Myocyte (in vitro differentiated cells): ENCODE measurements around the gene TMUB2. TPM values are rescaled to one million over a fixed set of nuclear protein-coding genes. Genes with fewer than 3 reads are reported as not detected.

Source experiments
- DNase-seq: peaks from one replicate; pipeline ENCODE4 v3.0.0-alpha.2; 2012; ENCODE audit warnings: low read depth
- total RNA-seq: library from RNA; depleted of rRNA; stranded (reverse); fragments of >200 nt; gene quantifications from 2 replicates; pipeline ENCODE4 v1.2.3, GENCODE V29; 2014

Gene TMUB2
- total RNA-seq, 1 donor from 2014 or later: 28.6 TPM

- DNase-seq: no peak
Measured at GRCh38 chr17:44202756-44203155, 16.0 kb downstream of the TMUB2 start.

- peak; percentile 71 for DNase-seq
Measured at GRCh38 chr17:44203731-44204440, 17.1 kb downstream of the TMUB2 start.

GRCh38 chr17:44204441-44204882, 17.7 kb downstream of the TMUB2 start:
- DNase-seq: no peak

- DNase-seq: no peak
Measured at GRCh38 chr17:44205962-44206824, 19.4 kb downstream of the TMUB2 start.

GRCh38 chr17:44206825-44207155, 20.0 kb downstream of the TMUB2 start:
- DNase-seq: no peak

- no peak for DNase-seq
Measured at GRCh38 chr17:44207319-44207718, 20.5 kb downstream of the TMUB2 start.

- no peak for DNase-seq
Measured at GRCh38 chr17:44207743-44208142, 21.0 kb downstream of the TMUB2 start.

- DNase-seq: no peak
Measured at GRCh38 chr17:44209786-44210341, 23.1 kb downstream of the TMUB2 start.

GRCh38 chr17:44210342-44211192, 23.8 kb downstream of the TMUB2 start:
- DNase-seq: peak; percentile 83

GRCh38 chr17:44211281-44212265, 24.8 kb downstream of the TMUB2 start:
- DNase-seq: no peak

GRCh38 chr17:44212507-44213402, 26.0 kb downstream of the TMUB2 start:
- no peak for DNase-seq

GRCh38 chr17:44213403-44214229, 26.8 kb downstream of the TMUB2 start:
- DNase-seq: peak; percentile 49

GRCh38 chr17:44214230-44214494, 27.4 kb downstream of the TMUB2 start:
- no peak for DNase-seq

- DNase-seq: no peak
Measured at GRCh38 chr17:44214896-44215295, 28.1 kb downstream of the TMUB2 start.

GRCh38 chr17:44216173-44216572, 29.4 kb downstream of the TMUB2 start:
- DNase-seq: no peak

GRCh38 chr17:44216694-44217093, 29.9 kb downstream of the TMUB2 start:
- no peak for DNase-seq

GRCh38 chr17:44217738-44218343, 31.1 kb downstream of the TMUB2 start:
- no peak for DNase-seq
